A204.1 (cell line): ENCODE measurements around the gene E2F2.
"Not testable (repeated sequence)": the region's sequence is repeated elsewhere in the genome, so short reads cannot be mapped to it uniquely, and the experiment has no call there.

ENCODE experiments used
- FAIRE-seq: peaks from 2 replicates; lab custom pipeline; 2012; peaks lifted over from hg19 to GRCh38; lab: Jason Lieb, UNC

Gene E2F2

GRCh38 chr1:23545851-23546250 is 14.8 kb upstream of the E2F2 start:
- FAIRE-seq: no peak

GRCh38 chr1:23544444-23545389 is 13.7 kb upstream of the E2F2 start:
- FAIRE-seq: peak; percentile 89

- no peak for FAIRE-seq
Measured at GRCh38 chr1:23543707-23544443, 12.8 kb upstream of the E2F2 start.

GRCh38 chr1:23542940-23543339 is 11.9 kb upstream of the E2F2 start:
- not testable (repeated sequence) for FAIRE-seq

GRCh38 chr1:23539698-23540266 is 8.7 kb upstream of the E2F2 start:
- FAIRE-seq: peak; percentile 48

- FAIRE-seq: no peak
Measured at GRCh38 chr1:23537296-23537973, 6.4 kb upstream of the E2F2 start.

GRCh38 chr1:23533246-23534023 is 2.4 kb upstream of the E2F2 start:
- no peak for FAIRE-seq

GRCh38 chr1:23531562-23532094 is 595 bp upstream of the E2F2 start:
- no peak for FAIRE-seq

- no peak for FAIRE-seq
Measured at GRCh38 chr1:23530087-23530746, 816 bp downstream of the E2F2 start.

GRCh38 chr1:23529146-23530086 is 1.6 kb downstream of the E2F2 start:
- FAIRE-seq: no peak

GRCh38 chr1:23528250-23528978 is 2.6 kb downstream of the E2F2 start:
- no peak for FAIRE-seq

GRCh38 chr1:23527900-23528249 is 3.2 kb downstream of the E2F2 start:
- FAIRE-seq: no peak

- FAIRE-seq: no peak
Measured at GRCh38 chr1:23527366-23527765, 3.7 kb downstream of the E2F2 start.

GRCh38 chr1:23526329-23527041 is 4.5 kb downstream of the E2F2 start:
- FAIRE-seq: no peak

- no peak for FAIRE-seq
Measured at GRCh38 chr1:23525558-23526250, 5.3 kb downstream of the E2F2 start.

- FAIRE-seq: no peak
Measured at GRCh38 chr1:23524716-23525401, 6.2 kb downstream of the E2F2 start.

- no peak for FAIRE-seq
Measured at GRCh38 chr1:23524163-23524562, 6.9 kb downstream of the E2F2 start.
